GM12878 (cell line): ENCODE measurements around the gene HSPA12A. TPM values are rescaled to one million over a fixed set of nuclear protein-coding genes. Genes with fewer than 3 reads are reported as not detected.

ENCODE experiments used
- ATAC-seq: fragments of 200-7000 bp; cut with Tn5 transposase; 3 replicates; pipeline ENCODE4 v1.9.1; 2020; ENCODE audit warnings: mild to moderate bottlenecking, moderate library complexity
- BruUV-seq: library from RNA; stranded (reverse); fragments of 400-500 nt; replicated peaks from 2 replicates; lab custom pipeline; 2021; lab: Mats Ljungman, UMichigan
- CTCF ChIA-PET: fragments of 300-600 bp; sonication (Branson Sonifier 250); formaldehyde crosslinking; extraction: SDS; loops from one replicate; lab custom pipeline; 2021; ENCODE audit warnings: inconsistent platforms; lab: Yijun Ruan, JAX
- POLR2A ChIA-PET: fragments of 350-600 bp; formaldehyde crosslinking; extraction: SDS; loops from one replicate; lab custom pipeline; 2021; ENCODE audit warnings: inconsistent platforms; lab: Charles Lee
- RAD21 ChIA-PET: fragments of 300-600 bp; sonication (Branson Sonifier 250); formaldehyde crosslinking; loops from one replicate; lab custom pipeline; 2023; ENCODE audit warnings: antibody characterized with exemption; ENCODE audit not compliant: unreplicated experiment; lab: Charles Lee
- SMC1A ChIA-PET: fragments of 300-600 bp; sonication (Branson Sonifier 250); formaldehyde crosslinking; loops from one replicate; lab custom pipeline; 2023; ENCODE audit not compliant: unreplicated experiment, uncharacterized antibody; lab: Charles Lee
- DNase-seq: peaks from one replicate; pipeline ENCODE4 v3.0.0-alpha.2; 2011; ENCODE audit warnings: low read depth, low spot score
- FAIRE-seq: peaks from 3 replicates; lab custom pipeline; 2011; peaks lifted over from hg19 to GRCh38; lab: Jason Lieb, UNC
- H2AFZ ChIP-seq: 2 replicates; pipeline ENCODE4 v1.6.0; 2011; ENCODE audit warnings: low read depth, low read length, control low read depth; ENCODE audit not compliant: control insufficient read depth
- H3K27ac ChIP-seq: 2 replicates; pipeline ENCODE4 v1.5.1; 2011; ENCODE audit warnings: control low read depth; ENCODE audit not compliant: control insufficient read depth, insufficient read depth
- H3K27me3 ChIP-seq, 2 experiments: replicated peaks in 1 of 2; 2 replicates each; pipeline versions ENCODE4 v1.6.0 to v1.6.1; 2011; ENCODE audit warnings: low read length in 1 of 2; ENCODE audit not compliant: control insufficient read depth in 2 of 2, insufficient read depth in 2 of 2
- H3K36me3 ChIP-seq, 2 experiments: 2 replicates each; pipeline ENCODE4 v1.5.1; 2011; ENCODE audit warnings: low read length in 1 of 2; ENCODE audit not compliant: control insufficient read depth in 2 of 2, insufficient read depth in 2 of 2
- H3K4me1 ChIP-seq: 2 replicates; pipeline ENCODE4 v1.6.1; 2011; ENCODE audit warnings: mild to moderate bottlenecking, low read length, moderate library complexity, mixed read lengths; ENCODE audit not compliant: control insufficient read depth, insufficient read depth
- H3K4me2 ChIP-seq: 2 replicates; pipeline ENCODE4 v1.6.0; 2011; ENCODE audit warnings: control low read depth; ENCODE audit not compliant: control insufficient read depth, insufficient read depth
- H3K4me3 ChIP-seq: fragments of 200-600 bp; sonication (generic); 2 replicates; pipeline ENCODE4 v1.5.1; 2016
- H3K79me2 ChIP-seq: 2 replicates; pipeline ENCODE4 v1.6.0; 2011; ENCODE audit warnings: low read length; ENCODE audit not compliant: control insufficient read depth, insufficient read depth
- H3K9ac ChIP-seq: 2 replicates; pipeline ENCODE4 v1.8.0; 2011; ENCODE audit warnings: low read length, control low read depth, mixed read lengths; ENCODE audit not compliant: control insufficient read depth, insufficient read depth
- H3K9me3 ChIP-seq: replicated peaks from 3 replicates; pipeline ENCODE4 v1.5.1; 2011; ENCODE audit warnings: mild to moderate bottlenecking, low read length; ENCODE audit not compliant: control insufficient read depth, insufficient read depth
- H4K20me1 ChIP-seq: 2 replicates; pipeline ENCODE4 v1.6.0; 2011; ENCODE audit not compliant: control insufficient read depth, insufficient read depth
- BHLHE40 ChIP-seq, 2 experiments: fragments of 450-650 bp in 1 of 2; IDR thresholded peaks; 2 replicates each; pipeline ENCODE4 v1.6.1; 2011 to 2017; ENCODE audit warnings: low read depth in 2 of 2, borderline replicate concordance in 1 of 2, improper control_type of control experiment in 1 of 2, low read length in 1 of 2, mild to moderate bottlenecking in 1 of 2
- EZH2 ChIP-seq: IDR thresholded peaks from 2 replicates; pipeline ENCODE4 v1.6.1; 2012; ENCODE audit warnings: low read depth, mild to moderate bottlenecking, control low read depth, inconsistent platforms, low read length, borderline replicate concordance; ENCODE audit not compliant: control insufficient read depth
- GATAD2B ChIP-seq: fragments of 450-650 bp; conservative IDR thresholded peaks from 2 replicates; pipeline ENCODE4 v1.6.1; 2017; ENCODE audit warnings: low read depth, mild to moderate bottlenecking, moderate library complexity
- KAT2A ChIP-seq: conservative IDR thresholded peaks from 2 replicates; pipeline ENCODE4 v1.6.1; 2011; ENCODE audit warnings: low read depth, low read length; ENCODE audit not compliant: control insufficient read depth
- NFYA ChIP-seq: IDR thresholded peaks from 2 replicates; pipeline ENCODE4 v1.6.1; 2011; ENCODE audit warnings: low read depth, mild to moderate bottlenecking, low read length, improper control_type of control experiment, borderline replicate concordance
- RAD21 ChIP-seq: IDR thresholded peaks from 2 replicates; pipeline ENCODE4 v1.6.1; 2011; ENCODE audit warnings: mild to moderate bottlenecking, low read depth, low read length, moderate library complexity; ENCODE audit not compliant: insufficient read depth
- ZSCAN29 ChIP-seq: fragments of 450-650 bp; IDR thresholded peaks from 2 replicates; pipeline ENCODE4 v1.6.1; 2017; ENCODE audit warnings: mild to moderate bottlenecking, moderate library complexity
- WGBS: methylation state at CpG from one replicate; pipeline ENCODE4 v1.1.6; 2016; ENCODE audit warnings: low lambda C conversion rate; ENCODE audit not compliant: insufficient replicate concordance, insufficient coverage; ENCODE audit errors: missing lambda C conversion rate; 5-methylcytosine and 5-hydroxymethylcytosine counted together
- in situ Hi-C: fragments of 300-500 bp; cut with MboI; formaldehyde crosslinking; loops from 9 replicates; pipeline ENCODE4 v1.14.3; 2018; ENCODE audit warnings: mixed read lengths
- intact Hi-C: fragments of 100-400 bp; cut with micrococcal nuclease; formaldehyde crosslinking; loops from one replicate; pipeline ENCODE4 v1.14.2; 2022; ENCODE audit not compliant: unreplicated experiment
- polyA plus RNA-seq, 11 experiments: library from polyadenylated mRNA; depleted of rRNA in 4 of 11; unstranded in 6 of 11; stranded (reverse) in 5 of 11; fragments of >200 nt; fragmentation: Nextera tagmentation in 4 of 11; fragmentation: Illumina TruSeq in 1 of 11; extraction: Ambion mirVana in 4 of 11; extraction: Trizol in 1 of 11; gene quantifications; 1 replicate in 1 of 11; 2 replicates in 10 of 11; pipeline versions ENCODE4 v1.2.1 to v1.2.3, GENCODE V29; 2011 to 2016; ENCODE audit warnings: inconsistent platforms in 2 of 11, missing spikeins in 2 of 11, low read depth in 1 of 11
- total RNA-seq, 4 experiments: library from RNA; depleted of rRNA in 3 of 4; stranded (reverse); fragments of >200 nt in 3 of 4; fragmentation: Illumina TruSeq in 1 of 4; extraction: Trizol in 1 of 4; gene quantifications; 2 replicates each; pipeline versions ENCODE4 v1.2.1 to v1.2.3, GENCODE V29; 2013 to 2021
- TF ChIP-seq, protein P1 (sequence below): fragments of 450-650 bp; IDR thresholded peaks from 2 replicates; pipeline ENCODE4 v1.6.1; 2014; ENCODE audit warnings: mild to moderate bottlenecking

The HSPA12A gene
- total and polyA plus RNA-seq, 10 of the 15 experiments (the other 5 are each of a cell fraction or from before 2014, with no cell fraction given): 0.90 to 20.2 (median 2.8) TPM

DNA sequence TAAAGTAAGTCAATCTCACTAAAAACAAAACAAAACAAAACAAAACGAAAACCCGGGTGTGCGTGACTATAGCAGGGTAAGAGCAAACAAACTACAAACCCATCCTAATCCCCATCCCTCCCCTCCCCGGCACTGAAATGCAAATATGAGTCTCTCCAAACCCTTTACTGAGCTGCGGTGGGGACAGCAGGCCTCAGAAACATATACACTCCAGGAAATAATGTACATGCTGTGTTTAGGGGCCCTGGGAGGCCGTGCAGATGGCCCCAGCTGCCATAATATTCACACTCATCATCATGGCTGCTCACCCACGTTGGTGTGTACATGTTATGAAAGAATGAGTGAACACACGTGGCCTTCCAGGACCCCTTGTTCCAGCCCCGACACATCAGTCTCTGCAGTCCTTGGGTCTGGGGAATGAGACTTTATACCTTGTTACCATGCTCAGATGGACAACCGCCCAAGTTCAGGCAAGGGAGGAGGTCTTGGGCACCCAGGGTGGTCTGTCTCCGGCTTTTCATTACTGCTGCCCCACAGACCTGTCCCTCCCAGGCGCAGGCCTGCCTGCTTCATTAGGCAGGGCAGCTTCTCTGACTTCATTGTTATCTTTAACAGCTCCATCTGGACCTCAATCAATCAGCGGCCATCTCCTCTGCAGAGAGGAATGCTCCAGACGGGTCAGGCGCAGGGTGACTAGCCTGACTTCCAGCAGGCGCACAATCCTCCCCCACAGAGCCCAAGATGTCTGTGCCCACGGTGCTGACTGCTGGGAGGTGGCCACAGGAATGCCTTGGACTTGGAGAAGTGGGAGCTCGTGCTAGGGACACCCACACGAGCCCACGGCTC is 20.6 kb downstream of the HSPA12A start:
- DNase-seq (no peak), ATAC-seq (no peak), FAIRE-seq (no peak)
- WGBS: 17% methylated on average over 20 of the region's 20 CpGs
- no peaks in the 10 kb centered on the region for H3K9me3 ChIP-seq
- ChIA-PET POLR2A (no interaction called here), RAD21 (no interaction called here), CTCF (no interaction called here), SMC1A (no interaction called here)
- intact Hi-C loops: no loop called here
- H3K4me2 ChIP-seq: no peak overlapping the region
- no peak for TF ChIP-seq BHLHE40 (IDR thresholded peaks at IDR 0.05; ENCODE audit: borderline replicate concordance in 1 of 2, low read depth in 2 of 2, low read length in 1 of 2)
- no peak for TF ChIP-seq RAD21
- no peak for TF ChIP-seq ZSCAN29
- no peak for TF ChIP-seq EZH2
- TF ChIP-seq, protein P1, sequence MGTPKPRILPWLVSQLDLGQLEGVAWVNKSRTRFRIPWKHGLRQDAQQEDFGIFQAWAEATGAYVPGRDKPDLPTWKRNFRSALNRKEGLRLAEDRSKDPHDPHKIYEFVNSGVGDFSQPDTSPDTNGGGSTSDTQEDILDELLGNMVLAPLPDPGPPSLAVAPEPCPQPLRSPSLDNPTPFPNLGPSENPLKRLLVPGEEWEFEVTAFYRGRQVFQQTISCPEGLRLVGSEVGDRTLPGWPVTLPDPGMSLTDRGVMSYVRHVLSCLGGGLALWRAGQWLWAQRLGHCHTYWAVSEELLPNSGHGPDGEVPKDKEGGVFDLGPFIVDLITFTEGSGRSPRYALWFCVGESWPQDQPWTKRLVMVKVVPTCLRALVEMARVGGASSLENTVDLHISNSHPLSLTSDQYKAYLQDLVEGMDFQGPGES: no peak
- no peak for TF ChIP-seq NFYA
- no peak for TF ChIP-seq GATAD2B
- no peak for TF ChIP-seq KAT2A
- no TSS peak for BruUV-seq
- in situ Hi-C loops: no loop called here
- no peak overlapping the region for H2AFZ ChIP-seq
- no peaks in the 10 kb centered on the region for H3K4me1 ChIP-seq
- H3K27ac ChIP-seq: no peak overlapping the region
- H3K4me3 ChIP-seq: no peak overlapping the region
- H4K20me1 ChIP-seq: no peaks in the 10 kb centered on the region
- no peak overlapping the region for H3K9ac ChIP-seq
- no peaks in the 10 kb centered on the region for H3K36me3 ChIP-seq
- peaks cover 0 to 4% of the 10 kb centered on the region in 2 experiments for H3K27me3 ChIP-seq
- no peaks in the 10 kb centered on the region for H3K79me2 ChIP-seq
